Nephron progenitor cell (in vitro differentiated cells): ENCODE data around the gene CCNL2.
A peak's percentile ranks its signal among the peaks of the same experiment; 100 is the strongest.

Source experiments
- DNase-seq: peaks from one replicate; pipeline ENCODE4 v3.0.0; 2021
- H3K27ac Mint-ChIP-seq: 2 replicates; pipeline ENCODE4 v1.8.0; 2021; ENCODE audit warnings: mild to moderate bottlenecking, moderate library complexity, mixed read lengths
- H3K27me3 Mint-ChIP-seq: 2 replicates; pipeline ENCODE4 v1.8.0; 2021; ENCODE audit warnings: mild to moderate bottlenecking, low read depth, mixed read lengths; ENCODE audit not compliant: poor library complexity
- H3K36me3 Mint-ChIP-seq: 2 replicates; pipeline ENCODE4 v1.8.0; 2021; ENCODE audit warnings: low read depth, mixed read lengths
- H3K4me1 Mint-ChIP-seq: 2 replicates; pipeline ENCODE4 v1.8.0; 2021; ENCODE audit warnings: mixed read lengths
- H3K4me3 Mint-ChIP-seq: 2 replicates; pipeline ENCODE4 v1.8.0; 2021; ENCODE audit warnings: mild to moderate bottlenecking, moderate library complexity, mixed read lengths
- H3K9me3 Mint-ChIP-seq: 2 replicates; pipeline ENCODE4 v1.8.0; 2021; ENCODE audit warnings: mild to moderate bottlenecking, moderate library complexity, mixed read lengths
- CTCF ChIP-seq: fragments of 200-600 bp; sonication (generic); IDR thresholded peaks from 2 replicates; pipeline ENCODE4 v1.5.0; 2021; ENCODE audit warnings: antibody characterized with exemption

Gene CCNL2

GRCh38 chr1:1435911-1436629 lies 36.9 kb upstream of the CCNL2 start:
- no peak for DNase-seq
- Mint-ChIP-seq H3K36me3 (no peaks in the 10 kb centered on the region), H3K27ac (no peak overlapping the region), H3K4me1 (peaks cover 39% of the 10 kb centered on the region), H3K4me3 (peak overlapping the region; percentile 82), H3K27me3 (no peaks in the 10 kb centered on the region), H3K9me3 (no peaks in the 10 kb centered on the region)
- no peak for TF ChIP-seq CTCF

- Mint-ChIP-seq H3K4me1 (peaks cover 38% of the 10 kb centered on the region), H3K36me3 (no peaks in the 10 kb centered on the region), H3K9me3 (no peaks in the 10 kb centered on the region), H3K27ac (peak within 1 kb of the TSS; percentile 90), H3K4me3 (peak within 1 kb of the TSS; percentile 82), H3K27me3 (no peaks in the 10 kb centered on the region)
- TF ChIP-seq CTCF = no peak
- DNase-seq = peak; percentile 85
Measured at GRCh38 chr1:1435106-1435903, 36.2 kb upstream of the CCNL2 start, which contains the start of gene VWA1. Gene VWA1, plus strand, starts transcription at chr1:1435690. Its CDS starts 59 bp downstream, at chr1:1435749.

GRCh38 chr1:1434824-1435105 lies 35.6 kb upstream of the CCNL2 start:
- no peak for DNase-seq

GRCh38 chr1:1434131-1434823 lies 35.1 kb upstream of the CCNL2 start:
- no peaks in the 10 kb centered on the region for H3K36me3 Mint-ChIP-seq
- peak; percentile 53 for DNase-seq
- no peak overlapping the region for H3K27ac Mint-ChIP-seq

More at GRCh38 chr1:1434824-1435105, 35.6 kb upstream of the CCNL2 start:
- peak overlapping the region; percentile 77 for H3K4me3 Mint-ChIP-seq
- no peaks in the 10 kb centered on the region for H3K27me3 Mint-ChIP-seq
- H3K9me3 Mint-ChIP-seq = no peaks in the 10 kb centered on the region
- no peak for TF ChIP-seq CTCF
- no peaks in the 10 kb centered on the region for H3K36me3 Mint-ChIP-seq
- H3K27ac Mint-ChIP-seq = peak overlapping the region; percentile 90
- peaks cover 44% of the 10 kb centered on the region for H3K4me1 Mint-ChIP-seq

GRCh38 chr1:1433804-1434130 lies 34.6 kb upstream of the CCNL2 start:
- Mint-ChIP-seq H3K9me3 (no peaks in the 10 kb centered on the region), H3K27ac (peak overlapping the region; percentile 57), H3K36me3 (no peaks in the 10 kb centered on the region), H3K27me3 (no peaks in the 10 kb centered on the region), H3K4me1 (peaks cover 47% of the 10 kb centered on the region), H3K4me3 (peak overlapping the region; percentile 32)
- no peak for TF ChIP-seq CTCF
- DNase-seq = peak; percentile 42

More at GRCh38 chr1:1434131-1434823, 35.1 kb upstream of the CCNL2 start:
- H3K4me3 Mint-ChIP-seq = no peak overlapping the region
- H3K4me1 Mint-ChIP-seq = peaks cover 48% of the 10 kb centered on the region
- H3K27me3 Mint-ChIP-seq = no peaks in the 10 kb centered on the region
- H3K9me3 Mint-ChIP-seq = no peaks in the 10 kb centered on the region
- no peak for TF ChIP-seq CTCF
